ENCODE results near the gene CD244. TPM values are rescaled to one million over a fixed set of nuclear protein-coding genes. Genes with fewer than 3 reads are reported as not detected.
"Not testable (repeated sequence)": the region's sequence is repeated elsewhere in the genome, so short reads cannot be mapped to it uniquely, and the experiment has no call there.

Gene CD244
- total RNA-seq, 2 experiments from 2014 or later: 0.28 to 0.37 TPM

DNA sequence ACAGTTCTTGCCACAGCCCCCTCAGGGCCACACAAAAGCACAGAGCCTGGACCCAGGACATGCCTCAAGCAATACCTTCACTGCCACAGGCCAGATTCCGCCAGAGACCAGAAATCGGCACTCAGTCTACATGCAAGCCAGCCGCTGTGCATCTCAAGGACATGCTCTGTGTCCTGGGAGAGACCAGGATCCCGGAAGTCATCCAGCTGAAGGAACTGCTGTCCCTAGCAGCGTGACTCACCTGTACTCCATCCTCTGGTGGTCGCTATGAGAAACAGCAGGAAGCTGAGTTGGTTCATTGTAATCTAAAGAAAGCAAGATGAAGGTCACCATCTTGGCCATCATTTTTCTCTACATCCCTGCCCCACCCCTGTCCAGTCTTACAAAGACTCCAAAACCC is 21.9 kb upstream of the CD244 start:
- Mint-ChIP-seq H3K4me3 (no peak overlapping the region), H3K27ac (no peak overlapping the region), H3K9me3 (no peaks in the 10 kb centered on the region), H3K27me3 (peaks cover 4% of the 10 kb centered on the region), H3K4me1 (peaks cover 7% of the 10 kb centered on the region), H3K36me3 (no peaks in the 10 kb centered on the region)
- no peak for DNase-seq

DNA sequence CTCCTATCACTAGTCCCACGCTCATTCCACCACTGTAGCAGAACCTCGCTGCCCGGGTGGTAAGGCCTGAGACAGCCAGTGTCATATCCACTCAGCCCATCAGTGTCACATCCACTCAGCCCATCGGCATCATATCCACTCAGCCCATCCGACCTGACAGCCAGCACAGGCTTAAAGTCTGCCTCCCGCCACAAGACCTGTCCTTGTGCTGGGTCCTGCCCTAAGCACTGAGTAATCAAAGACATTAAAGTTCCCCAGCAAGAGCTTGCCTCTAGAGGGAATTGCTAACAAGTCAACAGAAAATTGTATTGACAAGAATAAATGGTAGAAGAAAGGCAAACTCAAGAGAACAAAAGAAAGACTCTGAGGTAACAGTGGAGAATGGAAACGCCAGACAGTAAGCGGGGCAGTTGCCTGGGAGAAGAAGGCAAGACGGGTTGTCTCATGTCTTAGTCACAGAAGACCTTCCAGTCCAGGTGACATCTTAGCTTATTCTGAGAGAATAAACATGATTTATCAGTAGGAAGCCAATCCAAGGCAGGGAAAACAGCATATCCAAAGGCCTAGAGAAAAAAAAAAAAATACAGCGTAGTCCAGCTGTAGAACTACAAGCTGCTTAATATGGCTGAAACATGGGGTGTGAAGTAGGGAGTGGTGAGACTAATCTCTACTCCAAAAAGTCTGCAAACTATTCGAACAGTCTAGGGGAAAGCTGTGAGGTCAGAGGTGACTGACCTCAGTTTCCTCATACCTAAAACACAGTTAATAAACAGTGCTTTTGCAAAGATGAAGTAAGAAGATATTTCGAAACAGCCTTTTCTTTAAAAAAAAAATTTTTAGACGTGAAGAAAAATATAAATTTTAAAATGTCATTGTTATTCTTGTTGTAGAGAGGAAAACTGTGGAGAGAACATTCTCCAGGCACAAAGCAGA is 21.2 kb upstream of the CD244 start:
- DNase-seq: no peak
- no peak overlapping the region for H3K4me3 Mint-ChIP-seq
- H3K27ac Mint-ChIP-seq: no peak overlapping the region
- no peaks in the 10 kb centered on the region for H3K9me3 Mint-ChIP-seq
- peaks cover 12% of the 10 kb centered on the region for H3K4me1 Mint-ChIP-seq
- peaks cover under 1% of the 10 kb centered on the region for H3K27me3 Mint-ChIP-seq
- H3K36me3 Mint-ChIP-seq: no peaks in the 10 kb centered on the region

DNA sequence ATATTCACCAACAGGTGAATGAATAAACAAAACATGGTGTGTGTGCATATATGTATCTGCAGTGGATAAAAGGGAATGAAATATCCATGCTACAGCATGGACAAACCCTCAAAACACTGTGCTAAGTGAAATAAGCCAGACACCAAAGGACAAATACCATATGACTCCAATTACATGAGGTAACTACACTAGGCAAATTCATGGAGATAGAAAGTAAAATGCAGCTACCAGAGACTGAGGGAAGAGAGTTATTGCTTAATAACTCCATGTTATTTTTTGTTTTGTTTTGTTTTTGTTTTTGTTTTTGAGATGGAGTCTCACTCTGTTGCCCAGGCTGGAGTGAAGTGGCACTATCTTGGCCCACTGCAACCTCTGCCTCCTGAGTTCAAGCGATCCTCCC is 19.9 kb upstream of the CD244 start:
- Mint-ChIP-seq H3K4me3 (no peak overlapping the region), H3K36me3 (no peaks in the 10 kb centered on the region), H3K9me3 (no peaks in the 10 kb centered on the region), H3K27me3 (no peaks in the 10 kb centered on the region), H3K27ac (no peak overlapping the region), H3K4me1 (peaks cover 14% of the 10 kb centered on the region)
- DNase-seq: no peak

DNA sequence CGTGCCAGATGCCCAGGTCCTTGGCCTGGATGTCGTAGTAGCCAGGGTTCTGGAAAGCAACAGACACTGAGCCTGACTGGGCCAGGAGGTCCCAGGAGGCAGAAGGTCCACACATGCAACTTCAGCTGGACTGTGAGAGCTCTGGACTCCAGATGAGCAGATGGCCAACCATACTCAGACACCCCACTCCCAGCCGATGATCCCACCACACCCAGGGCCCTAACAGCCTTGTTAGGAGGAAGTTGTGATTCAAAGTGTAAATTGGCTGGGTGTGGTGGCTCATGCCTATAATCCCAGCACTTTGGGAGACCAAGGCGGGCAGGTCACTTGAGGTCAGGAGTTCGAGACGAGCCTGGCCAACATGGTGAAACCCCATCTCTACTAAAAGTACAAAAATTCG is 18.6 kb upstream of the CD244 start:
- H3K36me3 Mint-ChIP-seq, H3K9me3 Mint-ChIP-seq, H3K27ac Mint-ChIP-seq, H3K27me3 Mint-ChIP-seq, DNase-seq, H3K4me3 Mint-ChIP-seq: not testable (repeated sequence)
- H3K4me1 Mint-ChIP-seq: peaks cover 20% of the 10 kb centered on the region

DNA sequence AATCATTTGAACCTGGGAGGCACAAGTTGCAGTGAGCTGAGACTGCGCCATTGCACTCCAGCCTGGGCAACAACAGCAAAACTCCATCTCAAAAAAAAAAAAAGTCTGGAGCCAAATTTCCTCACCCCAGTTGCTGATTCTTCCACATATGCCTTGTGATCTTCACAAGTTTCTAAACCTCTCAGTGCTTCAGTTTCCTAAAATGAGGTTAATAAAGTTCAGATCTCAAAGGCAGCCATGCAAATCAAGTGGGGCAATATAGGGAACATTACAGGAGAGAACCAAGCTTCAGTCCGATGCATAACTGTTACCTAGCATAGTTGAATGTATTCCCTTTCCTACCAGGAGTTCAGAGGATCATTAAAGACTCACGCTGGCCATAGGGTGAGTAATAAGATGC is 17.5 kb upstream of the CD244 start:
- no peaks in the 10 kb centered on the region for H3K9me3 Mint-ChIP-seq
- no peaks in the 10 kb centered on the region for H3K36me3 Mint-ChIP-seq
- no peak overlapping the region for H3K27ac Mint-ChIP-seq
- H3K4me3 Mint-ChIP-seq: no peak overlapping the region
- no peaks in the 10 kb centered on the region for H3K27me3 Mint-ChIP-seq
- H3K4me1 Mint-ChIP-seq: peaks cover 20% of the 10 kb centered on the region
- DNase-seq: no peak

DNA sequence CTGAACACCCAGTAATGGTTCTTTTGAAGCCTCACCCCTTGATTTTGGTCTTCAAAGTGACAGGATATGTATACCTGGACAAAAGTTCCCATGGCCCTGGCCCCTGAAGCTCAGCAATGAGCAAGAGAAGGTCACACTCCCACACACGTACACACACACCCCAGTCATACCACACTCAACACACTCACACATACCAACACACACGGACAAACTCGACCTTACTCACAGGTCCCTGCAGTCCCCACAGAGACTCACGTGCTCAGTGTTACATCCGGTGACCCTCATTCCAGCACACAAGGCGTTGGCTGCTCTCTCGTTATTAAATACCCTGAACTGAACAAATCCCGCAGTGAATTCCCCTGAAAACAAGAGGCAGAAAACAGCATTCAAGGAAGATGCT is 16.4 kb upstream of the CD244 start:
- Mint-ChIP-seq H3K27ac (no peak overlapping the region), H3K4me1 (peaks cover 19% of the 10 kb centered on the region), H3K4me3 (no peak overlapping the region), H3K27me3 (no peaks in the 10 kb centered on the region), H3K9me3 (no peaks in the 10 kb centered on the region), H3K36me3 (no peaks in the 10 kb centered on the region)
- DNase-seq: no peak

DNA sequence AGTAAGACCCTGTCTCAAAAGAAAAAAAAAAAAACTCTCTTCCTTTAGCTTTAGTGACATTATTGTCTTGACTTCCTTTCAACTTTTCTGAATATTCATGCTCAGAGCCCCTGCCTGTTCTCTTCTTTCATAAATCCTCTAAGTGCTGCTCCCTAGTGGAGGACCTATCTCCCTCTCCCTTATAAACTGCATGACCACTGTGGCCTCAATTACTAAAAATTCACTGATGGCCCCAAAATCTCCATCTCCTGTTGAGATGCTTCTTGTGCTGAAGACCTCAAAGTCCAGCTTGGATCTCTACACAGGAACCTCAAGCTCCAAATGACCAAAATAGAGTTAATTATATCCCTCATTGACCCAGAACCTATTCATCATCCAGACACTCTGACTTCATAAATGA is 14.5 kb upstream of the CD244 start:
- Mint-ChIP-seq H3K27me3 (no peaks in the 10 kb centered on the region), H3K9me3 (no peaks in the 10 kb centered on the region), H3K4me1 (peaks cover 19% of the 10 kb centered on the region), H3K27ac (no peak overlapping the region), H3K36me3 (no peaks in the 10 kb centered on the region), H3K4me3 (no peak overlapping the region)
- DNase-seq: no peak

DNA sequence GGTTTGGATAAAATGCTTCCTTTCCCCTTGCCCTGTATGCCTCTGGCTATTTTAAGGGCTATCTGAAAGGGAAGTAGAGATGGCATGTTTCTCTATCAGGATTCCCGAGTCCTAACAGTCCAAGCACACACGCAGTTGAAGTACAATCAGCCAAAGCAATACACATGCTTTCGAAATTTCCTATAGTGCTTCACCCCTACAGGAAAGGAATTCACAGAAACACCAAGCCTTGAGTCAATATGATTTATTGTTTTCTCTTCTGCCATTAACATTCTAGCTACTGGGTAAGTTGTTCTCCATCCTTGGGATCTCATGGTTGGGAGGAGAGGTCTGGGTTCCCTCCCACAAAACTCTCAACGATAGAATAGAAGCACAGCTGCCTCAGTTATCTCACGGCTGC is 13.6 kb upstream of the CD244 start:
- H3K27ac Mint-ChIP-seq: no peak overlapping the region
- no peaks in the 10 kb centered on the region for H3K27me3 Mint-ChIP-seq
- H3K4me1 Mint-ChIP-seq: peaks cover 21% of the 10 kb centered on the region
- H3K36me3 Mint-ChIP-seq: no peaks in the 10 kb centered on the region
- no peak overlapping the region for H3K4me3 Mint-ChIP-seq
- no peak for DNase-seq
- no peaks in the 10 kb centered on the region for H3K9me3 Mint-ChIP-seq

DNA sequence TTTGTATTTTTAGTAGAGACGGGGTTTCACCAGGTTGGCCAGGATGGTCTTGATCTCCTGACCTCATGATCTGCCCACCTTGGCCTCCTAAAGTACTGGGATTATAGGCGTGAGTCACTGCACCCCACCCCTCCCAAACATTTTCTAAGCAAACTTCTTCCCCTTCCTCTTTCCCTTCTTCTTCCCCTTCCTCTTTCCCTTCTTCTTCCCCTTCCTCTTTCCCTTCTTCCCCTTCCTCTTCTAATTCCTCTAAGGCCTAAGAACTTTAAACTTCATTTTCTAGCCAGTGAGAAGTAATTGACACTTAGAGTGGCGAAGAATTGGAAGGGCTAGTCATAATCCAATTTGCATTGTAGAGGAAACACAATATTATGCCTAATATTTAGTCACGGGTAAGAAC is 12.9 kb upstream of the CD244 start:
- not testable (repeated sequence) for H3K4me3 Mint-ChIP-seq, H3K27me3 Mint-ChIP-seq, DNase-seq, H3K36me3 Mint-ChIP-seq, H3K27ac Mint-ChIP-seq, H3K9me3 Mint-ChIP-seq
- H3K4me1 Mint-ChIP-seq: peaks cover 23% of the 10 kb centered on the region

DNA sequence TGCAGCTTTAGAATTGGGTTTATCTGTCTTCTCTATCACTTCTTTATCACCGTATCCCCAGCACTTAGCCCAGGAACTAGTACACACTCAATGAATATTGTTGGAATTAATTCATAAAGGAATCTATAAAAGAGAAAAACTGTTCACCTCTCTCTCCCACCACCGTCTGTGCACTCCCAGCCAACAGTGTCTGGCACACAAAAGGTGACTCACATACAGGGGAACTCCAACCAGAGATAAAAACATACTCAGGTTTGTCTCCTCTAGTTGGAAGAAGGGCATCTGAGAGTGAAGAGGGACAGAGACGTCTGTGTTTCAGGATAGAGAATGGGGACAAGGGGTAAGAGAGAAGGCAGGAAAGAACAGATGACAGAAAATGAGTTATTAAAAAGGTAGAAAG is 12.2 kb upstream of the CD244 start:
- DNase-seq: no peak
- H3K36me3 Mint-ChIP-seq: no peaks in the 10 kb centered on the region
- no peak overlapping the region for H3K27ac Mint-ChIP-seq
- peaks cover 23% of the 10 kb centered on the region for H3K4me1 Mint-ChIP-seq
- H3K27me3 Mint-ChIP-seq: no peaks in the 10 kb centered on the region
- H3K9me3 Mint-ChIP-seq: no peaks in the 10 kb centered on the region
- no peak overlapping the region for H3K4me3 Mint-ChIP-seq

DNA sequence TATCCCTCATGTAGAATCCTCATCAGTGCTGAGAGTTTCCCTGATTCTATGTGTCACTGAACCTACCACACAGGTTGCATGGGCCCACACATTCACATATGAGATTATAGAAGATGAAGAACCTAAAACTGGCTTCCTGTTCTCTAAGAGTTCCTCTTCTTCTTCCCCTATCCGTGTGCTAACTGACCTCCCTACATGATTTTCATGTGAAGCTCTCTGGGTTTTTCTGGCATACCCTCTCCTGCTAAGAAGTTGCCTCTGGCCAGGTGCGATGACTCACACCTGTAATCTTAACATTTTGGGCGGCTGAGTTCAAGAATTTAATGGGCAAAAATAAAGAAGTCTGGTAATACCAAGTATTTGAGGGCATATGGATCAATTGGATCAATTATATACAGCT is 5.5 kb upstream of the CD244 start:
- Mint-ChIP-seq H3K36me3 (no peaks in the 10 kb centered on the region), H3K9me3 (no peaks in the 10 kb centered on the region), H3K27me3 (no peaks in the 10 kb centered on the region), H3K4me1 (peaks cover 13% of the 10 kb centered on the region), H3K27ac (no peak overlapping the region), H3K4me3 (no peak overlapping the region)
- DNase-seq: no peak

DNA sequence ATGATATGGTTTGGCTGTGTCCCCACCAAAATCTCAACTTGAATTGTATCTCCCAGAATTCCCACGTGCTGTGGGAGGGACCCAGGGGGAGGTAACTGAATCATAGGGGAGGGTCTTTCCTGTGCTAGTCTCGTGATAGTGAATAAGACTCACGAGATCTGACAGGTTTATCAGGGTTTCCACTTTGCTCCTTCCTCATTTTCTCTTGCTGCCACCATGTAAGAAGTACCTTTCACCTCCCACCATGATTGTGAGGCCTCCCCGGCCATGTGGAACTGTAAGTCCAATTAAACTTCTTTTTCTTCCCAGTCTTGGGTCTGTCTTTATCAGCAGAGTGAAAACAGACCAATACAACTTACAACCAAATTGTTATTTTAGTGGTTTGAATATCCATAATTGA is 5.0 kb upstream of the CD244 start:
- DNase-seq, H3K9me3 Mint-ChIP-seq, H3K27me3 Mint-ChIP-seq, H3K36me3 Mint-ChIP-seq, H3K4me3 Mint-ChIP-seq, H3K27ac Mint-ChIP-seq: not testable (repeated sequence)
- peaks cover 18% of the 10 kb centered on the region for H3K4me1 Mint-ChIP-seq

DNA sequence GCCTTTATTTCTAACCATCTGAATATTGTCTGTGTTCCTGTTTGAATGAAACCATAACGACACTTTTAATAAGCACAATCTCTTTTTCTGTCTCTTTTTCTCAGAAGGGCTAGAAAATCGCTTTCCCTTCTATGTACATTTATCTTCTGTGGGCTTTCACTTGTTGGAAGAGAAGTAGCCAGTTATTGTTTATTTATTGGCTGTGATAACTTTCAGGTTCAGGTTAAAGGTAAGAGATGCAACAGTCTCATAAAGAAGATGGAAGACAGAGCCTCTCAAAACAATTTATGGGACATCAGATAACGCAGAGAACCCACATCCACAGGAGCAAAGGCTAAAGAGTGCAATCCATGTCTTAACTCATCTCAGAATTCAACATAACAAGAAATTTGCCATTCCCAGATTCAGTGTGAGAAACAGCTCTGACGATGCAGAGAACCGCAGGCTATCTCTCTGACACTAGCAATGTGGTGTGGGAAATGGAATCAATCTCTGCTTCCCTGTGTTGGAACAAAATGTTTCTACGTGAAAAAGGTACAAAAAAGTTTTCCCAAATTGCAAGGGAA is 4.1 kb upstream of the CD244 start:
- Mint-ChIP-seq H3K4me3 (no peak overlapping the region), H3K4me1 (peaks cover 25% of the 10 kb centered on the region), H3K9me3 (no peaks in the 10 kb centered on the region), H3K27me3 (no peaks in the 10 kb centered on the region), H3K36me3 (no peaks in the 10 kb centered on the region), H3K27ac (no peak overlapping the region)
- DNase-seq: no peak

DNA sequence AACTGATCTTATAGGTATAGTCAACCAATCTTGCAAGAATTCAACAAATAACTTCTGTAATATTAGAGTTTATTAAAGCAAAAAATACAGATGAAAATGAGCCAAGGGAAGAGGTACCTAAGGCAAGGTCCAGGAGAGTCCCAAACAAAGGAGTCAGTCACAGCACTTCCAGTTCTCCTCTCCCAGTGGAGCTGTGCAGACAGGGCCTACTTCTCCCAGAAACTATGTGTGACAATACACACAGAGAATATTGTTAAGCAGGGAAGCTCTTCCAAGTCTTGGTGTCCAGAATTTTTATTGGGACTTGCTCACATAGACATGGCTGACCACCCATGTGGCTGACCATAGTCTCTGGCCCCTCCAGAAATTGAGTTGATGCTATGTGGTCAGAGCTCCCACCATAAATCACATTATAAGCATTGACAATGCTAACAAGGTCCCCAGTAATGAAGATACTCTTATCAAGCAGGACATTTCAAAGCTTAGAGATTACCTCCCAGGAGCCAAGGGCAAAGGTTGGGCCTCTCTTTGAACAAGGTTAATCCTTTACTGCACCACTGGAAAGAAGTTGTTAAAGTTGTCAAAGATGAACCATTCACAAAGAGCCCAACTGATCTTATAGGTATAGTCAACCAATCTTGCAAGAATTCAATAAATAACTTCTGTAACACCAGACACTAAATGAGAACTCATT is 3.5 kb upstream of the CD244 start:
- no peak overlapping the region for H3K27ac Mint-ChIP-seq

DNA sequence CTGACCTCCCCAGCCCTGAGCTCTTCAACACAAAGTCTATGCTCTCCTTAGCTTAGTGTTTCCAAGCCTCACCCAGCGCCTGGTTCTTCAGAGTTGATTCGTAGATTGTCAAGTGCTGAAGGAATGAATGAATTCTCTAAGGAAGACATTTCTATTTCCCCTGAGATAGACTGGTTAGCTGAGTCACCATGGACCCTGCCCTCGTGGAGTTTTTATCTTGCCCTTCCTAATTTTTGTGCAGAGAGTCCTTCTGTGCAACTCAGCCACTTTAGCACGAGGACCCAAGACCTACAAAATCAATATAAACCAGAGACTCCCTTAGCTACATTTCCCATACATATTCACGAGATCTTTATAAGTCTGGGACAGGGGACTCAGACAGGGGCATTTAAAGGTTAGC is 2.6 kb upstream of the CD244 start:
- Mint-ChIP-seq H3K36me3 (no peaks in the 10 kb centered on the region), H3K27me3 (no peaks in the 10 kb centered on the region), H3K9me3 (no peaks in the 10 kb centered on the region), H3K27ac (no peak overlapping the region), H3K4me3 (no peak overlapping the region), H3K4me1 (peaks cover 22% of the 10 kb centered on the region)
- DNase-seq: no peak

More for the DNA sequence above, 3.5 kb upstream of the CD244 start:
- Mint-ChIP-seq H3K9me3 (no peaks in the 10 kb centered on the region), H3K36me3 (no peaks in the 10 kb centered on the region), H3K27me3 (no peaks in the 10 kb centered on the region), H3K4me1 (peaks cover 22% of the 10 kb centered on the region), H3K4me3 (no peak overlapping the region)
- DNase-seq: no peak
